HG02885 (cell line): ENCODE measurements around the gene LRCH3.
"Not testable (repeated sequence)": the region's sequence is repeated elsewhere in the genome, so short reads cannot be mapped to it uniquely, and the experiment has no call there.

Source experiments
- ATAC-seq: cut with Tn5 transposase; IDR thresholded peaks from one replicate; pipeline ENCODE4 v1.9.1; 2021; ENCODE audit warnings: mild to moderate bottlenecking; ENCODE audit not compliant: unreplicated experiment, poor library complexity

The LRCH3 gene

DNA sequence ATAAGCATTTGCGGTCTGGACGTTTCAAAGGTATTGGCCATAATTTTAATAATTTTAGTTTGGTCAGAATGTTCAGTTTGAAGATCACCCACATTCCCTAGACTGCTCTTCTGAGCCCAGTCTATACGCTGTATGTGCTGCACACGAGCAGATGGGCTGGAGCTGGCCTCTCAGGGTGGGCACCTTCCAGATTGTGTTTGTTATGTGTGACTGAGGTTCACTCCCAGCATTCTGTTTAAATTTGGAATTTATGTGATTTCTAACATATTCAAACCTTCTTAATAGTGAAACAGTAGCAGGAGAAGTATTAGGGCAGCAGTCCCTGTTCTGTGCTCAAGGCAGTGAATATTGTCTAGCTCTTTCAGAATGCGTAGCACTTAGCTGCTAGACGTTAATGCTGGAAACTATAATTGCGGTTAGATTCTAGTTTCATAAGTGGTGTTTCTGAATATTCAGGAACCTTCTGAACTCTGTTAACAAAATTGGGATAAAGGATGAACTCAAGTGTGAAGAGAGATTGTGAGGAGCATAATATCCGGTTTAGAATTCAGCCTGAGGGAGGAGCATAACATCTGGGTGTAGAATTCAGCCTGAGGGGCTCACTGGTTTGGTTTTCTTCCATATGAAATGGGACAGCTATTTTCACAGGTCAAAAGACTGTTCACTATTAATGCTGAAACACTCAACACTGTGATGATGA lies 90.4 kb downstream of the LRCH3 start:
- ATAC-seq: no peak

DNA sequence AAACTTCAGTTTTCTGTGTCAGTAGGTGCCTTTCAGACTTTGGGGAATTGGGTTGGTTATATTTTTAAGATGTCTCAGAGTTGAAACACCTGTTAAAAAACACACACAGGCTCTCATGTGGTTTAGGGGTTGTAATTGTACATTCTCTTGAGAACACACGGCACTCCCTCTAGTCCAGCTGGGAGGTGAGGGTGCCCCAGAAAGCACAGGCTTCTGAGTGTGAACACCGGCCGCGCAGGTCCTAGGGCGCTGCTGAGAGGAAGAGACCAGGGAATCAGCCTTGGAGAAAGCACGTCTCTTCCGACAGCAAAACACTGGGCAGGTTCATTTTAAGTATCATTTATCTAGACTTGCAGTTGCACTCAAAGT lies 90.9 kb downstream of the LRCH3 start:
- no peak for ATAC-seq

GRCh38 chr3:197882586-197882985 lies 91.5 kb downstream of the LRCH3 start:
- ATAC-seq: no peak

GRCh38 chr3:197883541-197883940 lies 92.5 kb downstream of the LRCH3 start:
- ATAC-seq: no peak

DNA sequence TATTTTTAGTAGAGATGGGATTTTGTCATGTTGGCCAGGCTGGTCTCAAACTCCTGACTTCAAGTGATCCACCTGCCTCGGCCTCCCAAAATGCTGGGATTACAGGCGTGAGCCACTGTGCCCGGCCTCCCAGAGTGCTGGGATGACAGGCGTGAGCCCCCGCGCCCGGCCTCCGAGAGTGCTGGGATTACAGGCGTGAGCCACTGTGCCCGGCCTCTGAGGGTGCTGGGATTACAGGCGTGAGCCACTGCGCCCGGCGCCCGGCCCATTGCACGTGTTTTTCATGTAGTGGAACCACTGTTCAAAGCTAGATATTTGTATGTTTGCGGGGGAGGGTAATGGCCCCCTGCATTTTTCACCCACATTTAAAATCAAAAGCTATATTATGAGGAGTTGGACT lies 93.3 kb downstream of the LRCH3 start:
- not testable (repeated sequence) for ATAC-seq

GRCh38 chr3:197886052-197886451 lies 95.0 kb downstream of the LRCH3 start:
- not testable (repeated sequence) for ATAC-seq

GRCh38 chr3:197887430-197888053 lies 96.5 kb downstream of the LRCH3 start:
- not testable (repeated sequence) for ATAC-seq

GRCh38 chr3:197888511-197888910 lies 97.5 kb downstream of the LRCH3 start:
- no peak for ATAC-seq

GRCh38 chr3:197889204-197889930 lies 98.3 kb downstream of the LRCH3 start:
- ATAC-seq: no peak

DNA sequence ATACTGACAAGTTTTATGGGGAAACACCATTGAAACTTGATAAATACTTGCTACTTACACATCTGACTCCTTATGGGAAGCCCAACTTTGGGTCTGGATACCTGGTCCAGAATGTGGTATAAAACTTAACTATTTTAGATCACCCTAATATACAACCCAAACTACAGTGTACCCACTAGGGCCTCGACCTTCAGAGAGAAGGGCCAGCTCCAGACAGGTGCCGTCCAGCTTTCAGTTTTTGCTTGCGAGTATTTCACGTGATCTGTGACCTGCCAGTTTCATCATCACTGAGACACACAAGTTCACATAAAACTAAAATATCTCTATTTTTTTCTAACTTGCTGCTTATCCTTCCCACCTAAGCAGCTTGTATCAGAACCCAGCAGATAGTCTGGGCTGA lies 99.6 kb downstream of the LRCH3 start:
- ATAC-seq: no peak

- ATAC-seq: no peak
Observed at GRCh38 chr3:197892162-197892561, 101.1 kb downstream of the LRCH3 start.

- ATAC-seq: no peak
Observed at GRCh38 chr3:197896421-197896820, 105.4 kb downstream of the LRCH3 start.

- no peak for ATAC-seq
Observed at GRCh38 chr3:197899833-197900478, 108.9 kb downstream of the LRCH3 start.

GRCh38 chr3:197901626-197902025 lies 110.6 kb downstream of the LRCH3 start:
- no peak for ATAC-seq

- peak; percentile 92 for ATAC-seq
Observed at GRCh38 chr3:197906023-197906849, 115.2 kb downstream of the LRCH3 start.

- ATAC-seq: no peak
Observed at GRCh38 chr3:197906850-197907187, 115.8 kb downstream of the LRCH3 start.

DNA sequence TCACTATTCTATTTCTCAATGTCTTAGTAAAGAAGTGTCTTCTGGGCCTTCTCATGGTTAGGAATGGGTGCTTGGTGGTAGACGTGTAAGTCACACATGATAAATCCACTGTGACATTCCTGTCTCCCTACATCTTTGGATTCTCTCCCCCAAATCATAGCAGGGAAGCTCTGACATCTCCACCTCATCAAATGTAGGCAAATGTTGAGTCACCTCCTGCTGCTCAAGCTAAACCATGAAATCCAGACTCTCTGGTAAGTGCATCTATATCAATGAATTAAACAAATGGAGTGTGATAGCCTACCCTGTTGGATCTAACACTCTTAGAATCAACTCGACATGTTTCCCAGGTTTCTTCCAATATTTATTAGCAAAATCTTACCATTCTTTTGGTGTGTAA lies 116.1 kb downstream of the LRCH3 start:
- no peak for ATAC-seq

- ATAC-seq: not testable (repeated sequence)
Observed at GRCh38 chr3:197908550-197908949, 117.5 kb downstream of the LRCH3 start.

GRCh38 chr3:197908957-197909701 lies 118.1 kb downstream of the LRCH3 start:
- ATAC-seq: no peak
